Measurements from ENCODE around the gene UBXN10. TPM values are rescaled to one million over a fixed set of nuclear protein-coding genes. Genes with fewer than 3 reads are reported as not detected.

Gene UBXN10
- total RNA-seq, 1 donor, result not detected

DNA sequence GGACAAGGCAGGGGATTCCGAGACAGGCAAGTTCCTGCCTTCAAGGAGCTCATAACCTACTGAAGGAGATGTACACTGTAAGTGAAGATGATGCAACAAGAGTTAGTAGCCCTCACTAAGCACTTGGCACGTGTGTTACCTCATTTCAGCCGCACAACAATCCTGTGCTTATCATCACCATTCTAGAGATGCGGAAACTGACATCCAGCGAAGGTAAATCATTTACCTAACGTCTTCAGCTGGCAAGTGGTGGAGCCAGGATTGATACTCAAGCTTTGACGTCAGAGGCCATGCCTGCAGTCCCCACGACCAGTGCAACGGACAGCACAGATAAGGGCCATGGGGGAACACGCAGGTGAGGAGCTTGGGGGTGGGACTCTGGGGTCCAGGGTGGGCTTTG, 2.9 kb upstream of the UBXN10 start:
- TF ChIP-seq, protein P1, sequence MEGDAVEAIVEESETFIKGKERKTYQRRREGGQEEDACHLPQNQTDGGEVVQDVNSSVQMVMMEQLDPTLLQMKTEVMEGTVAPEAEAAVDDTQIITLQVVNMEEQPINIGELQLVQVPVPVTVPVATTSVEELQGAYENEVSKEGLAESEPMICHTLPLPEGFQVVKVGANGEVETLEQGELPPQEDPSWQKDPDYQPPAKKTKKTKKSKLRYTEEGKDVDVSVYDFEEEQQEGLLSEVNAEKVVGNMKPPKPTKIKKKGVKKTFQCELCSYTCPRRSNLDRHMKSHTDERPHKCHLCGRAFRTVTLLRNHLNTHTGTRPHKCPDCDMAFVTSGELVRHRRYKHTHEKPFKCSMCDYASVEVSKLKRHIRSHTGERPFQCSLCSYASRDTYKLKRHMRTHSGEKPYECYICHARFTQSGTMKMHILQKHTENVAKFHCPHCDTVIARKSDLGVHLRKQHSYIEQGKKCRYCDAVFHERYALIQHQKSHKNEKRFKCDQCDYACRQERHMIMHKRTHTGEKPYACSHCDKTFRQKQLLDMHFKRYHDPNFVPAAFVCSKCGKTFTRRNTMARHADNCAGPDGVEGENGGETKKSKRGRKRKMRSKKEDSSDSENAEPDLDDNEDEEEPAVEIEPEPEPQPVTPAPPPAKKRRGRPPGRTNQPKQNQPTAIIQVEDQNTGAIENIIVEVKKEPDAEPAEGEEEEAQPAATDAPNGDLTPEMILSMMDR (IDR thresholded peaks at IDR 0.05; ENCODE audit: insufficient read depth, low read depth, low read length), result no peak
- no peak for DNase-seq (ENCODE audit: low read depth)
- no peak overlapping the region for H3K4me3 ChIP-seq (ENCODE audit: low read depth, low read length)

DNA sequence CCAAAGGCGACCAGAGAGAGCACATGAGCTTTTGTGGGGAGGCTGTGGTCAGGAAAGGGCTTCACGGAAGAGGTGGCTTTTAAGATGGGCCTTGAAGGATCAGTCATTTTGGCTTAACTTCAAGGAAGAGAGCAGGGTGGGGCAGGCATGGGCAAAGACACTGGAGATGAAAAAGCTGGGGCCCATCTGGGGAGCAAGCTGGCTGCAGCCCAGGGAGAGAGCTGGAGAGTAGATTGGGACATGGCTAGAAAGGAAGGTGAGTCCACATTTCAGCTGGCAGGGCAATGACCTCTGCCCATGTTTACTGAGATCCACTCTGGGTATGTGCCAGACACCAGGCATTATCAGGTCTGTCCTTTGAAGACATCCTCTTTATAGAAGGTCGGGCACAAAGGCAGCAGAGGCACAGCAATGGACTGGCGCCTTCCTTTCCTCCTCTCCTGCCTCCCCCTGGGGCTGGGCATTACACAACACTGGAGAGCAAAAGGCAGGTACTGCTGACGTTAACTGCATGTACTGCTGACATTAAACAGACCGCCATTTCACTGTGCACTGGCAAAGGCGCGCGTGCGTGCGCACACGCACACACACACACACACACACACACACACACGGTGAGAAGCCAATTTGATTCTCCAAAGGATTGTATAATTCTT, 2.2 kb upstream of the UBXN10 start:
- TF ChIP-seq, protein P1 (IDR thresholded peaks at IDR 0.05; ENCODE audit: insufficient read depth, low read depth, low read length), result no peak
- no peak overlapping the region for H3K4me3 ChIP-seq (ENCODE audit: low read depth, low read length)
- no peak for DNase-seq (ENCODE audit: low read depth)

DNA sequence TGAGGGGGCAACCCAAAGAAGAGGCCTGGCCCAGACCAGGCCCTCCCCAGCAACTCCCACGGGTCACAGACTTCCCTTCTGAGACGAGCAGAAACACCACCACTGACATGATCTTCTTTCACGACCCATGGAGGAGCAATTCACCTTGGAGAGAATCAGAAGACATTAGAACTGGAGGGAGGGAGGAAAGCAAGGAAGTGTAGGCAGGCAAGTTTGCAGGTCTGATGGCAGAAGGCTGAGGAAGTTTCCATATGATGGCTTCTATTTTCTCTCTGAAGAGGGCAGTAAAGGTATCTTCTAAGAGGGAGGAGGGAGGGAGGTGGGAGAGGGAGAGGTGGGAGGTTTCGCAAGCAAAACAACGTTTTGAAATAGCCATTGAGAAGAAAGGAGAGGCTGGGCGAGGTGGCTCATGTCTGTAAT, 1.4 kb upstream of the UBXN10 start:
- DNase-seq (ENCODE audit: low read depth), result no peak
- TF ChIP-seq, protein P1 (IDR thresholded peaks at IDR 0.05; ENCODE audit: insufficient read depth, low read depth, low read length), result no peak

DNA sequence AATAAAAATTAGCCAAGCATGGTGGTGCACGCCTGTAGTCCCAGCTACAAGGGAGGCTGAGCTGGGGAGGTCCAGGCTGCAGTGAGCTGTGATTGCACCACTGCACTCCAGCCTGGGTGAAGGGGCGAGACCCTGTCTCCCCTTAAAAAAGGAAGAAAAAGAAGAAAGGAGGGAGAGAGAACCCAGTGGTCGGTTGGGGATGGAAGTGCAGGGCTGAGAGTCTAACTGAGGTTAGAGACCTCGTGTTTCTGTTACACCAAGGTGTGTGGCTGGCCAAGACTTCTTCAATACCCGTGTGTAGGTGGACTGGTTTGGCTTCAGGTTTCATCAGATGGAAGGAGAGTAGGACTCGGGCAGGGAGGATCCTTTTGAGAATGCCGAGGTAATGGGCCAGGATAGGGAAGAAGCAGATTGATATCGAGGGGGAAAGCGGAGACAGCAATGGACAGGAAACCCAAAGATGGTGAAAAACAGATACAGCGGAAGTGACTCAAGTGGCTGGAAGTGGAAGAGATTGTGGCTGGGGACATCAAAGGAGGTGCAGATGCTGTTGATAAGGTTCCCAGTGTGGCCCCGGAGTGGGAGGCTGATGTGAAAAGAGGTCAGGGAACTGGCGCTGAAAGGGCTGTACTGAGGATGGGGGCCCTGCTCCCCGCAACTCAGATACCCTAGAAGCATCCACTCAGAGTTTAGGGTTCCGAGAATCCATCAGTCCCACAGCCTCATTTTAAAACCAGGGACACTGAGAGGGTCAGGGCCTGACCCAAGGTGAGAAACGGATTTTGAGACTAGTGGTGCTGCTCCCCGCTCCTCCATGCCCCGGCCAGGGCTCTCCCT, 681 bp upstream of the UBXN10 start:
- no peak overlapping the region for H3K4me3 ChIP-seq (ENCODE audit: low read depth, low read length)
- TF ChIP-seq, protein P1 (IDR thresholded peaks at IDR 0.05; ENCODE audit: insufficient read depth, low read depth, low read length), result no peak
- DNase-seq (ENCODE audit: low read depth), result no peak

More for the DNA sequence above, 1.4 kb upstream of the UBXN10 start:
- no peak overlapping the region for H3K4me3 ChIP-seq (ENCODE audit: low read depth, low read length)

DNA sequence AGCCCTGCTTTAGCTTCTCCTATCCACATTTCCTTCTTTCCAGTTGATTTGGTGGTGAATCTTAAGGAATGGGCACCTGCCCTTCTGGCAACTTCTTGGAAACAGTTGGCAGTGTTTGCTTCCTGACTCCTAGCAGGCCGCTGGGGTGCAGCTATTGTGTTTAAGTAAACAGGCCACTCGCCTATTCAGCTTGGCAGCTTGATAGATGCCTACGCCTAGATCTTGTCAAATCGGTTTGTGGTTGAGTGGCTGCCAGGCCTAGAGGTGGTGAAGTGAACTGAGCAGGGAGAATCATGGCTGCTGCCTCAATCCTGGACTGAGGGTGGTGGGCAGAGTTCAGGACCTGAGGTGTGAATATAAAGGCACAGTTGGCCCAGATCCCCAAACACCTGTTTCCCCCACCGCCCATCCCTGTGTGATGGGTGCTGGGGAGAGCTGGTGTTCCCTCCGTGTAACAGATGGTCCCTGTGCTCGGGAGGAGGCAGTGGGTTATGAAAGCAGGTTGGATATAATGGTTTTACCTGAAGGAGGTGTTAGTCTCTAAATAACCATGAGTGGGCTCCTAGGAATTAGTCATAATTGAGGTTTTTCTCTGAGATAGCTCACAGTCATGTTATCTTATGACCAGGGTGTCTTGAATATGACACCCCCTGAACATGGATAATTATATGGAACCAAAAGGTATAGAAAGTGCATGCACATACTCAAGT, 1.4 kb downstream of the UBXN10 start:
- no peak for DNase-seq (ENCODE audit: low read depth)
- TF ChIP-seq, protein P1 (IDR thresholded peaks at IDR 0.05; ENCODE audit: insufficient read depth, low read depth, low read length), result no peak
- H3K4me3 ChIP-seq (ENCODE audit: low read depth, low read length), result no peak overlapping the region

DNA sequence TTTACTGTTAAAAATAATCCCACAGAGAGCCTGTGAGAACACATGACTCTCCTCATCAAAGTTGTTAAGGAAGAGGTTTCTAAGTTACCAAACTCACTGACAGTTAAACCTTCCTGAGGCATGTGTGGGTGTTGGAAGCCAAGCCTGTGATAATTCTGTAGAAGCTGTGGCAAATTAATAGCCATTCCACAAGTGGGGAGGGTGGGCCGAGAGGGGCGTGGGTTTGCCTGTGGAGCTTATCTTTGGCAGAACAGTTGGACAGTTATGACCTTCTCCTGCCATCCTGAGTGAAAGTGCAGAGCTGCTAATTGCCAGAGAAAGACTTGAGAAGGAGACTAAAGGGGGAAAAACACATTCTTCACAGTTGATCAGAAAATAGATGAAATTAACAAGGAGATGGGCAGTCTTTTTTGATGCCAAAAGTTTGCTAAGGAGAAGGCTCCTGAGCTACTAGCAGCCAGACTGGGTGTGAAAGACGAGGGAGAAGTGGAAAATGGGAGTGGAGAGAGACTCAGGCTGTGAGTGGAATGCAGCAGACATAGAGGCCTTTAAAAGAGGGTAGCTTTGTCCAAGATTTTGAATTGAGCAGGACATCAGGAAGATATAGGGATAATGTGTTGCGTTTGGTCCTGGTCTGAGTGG, 2.0 kb downstream of the UBXN10 start:
- H3K4me3 ChIP-seq (ENCODE audit: low read depth, low read length), result no peak overlapping the region
- no peak for DNase-seq (ENCODE audit: low read depth)
- TF ChIP-seq, protein P1 (IDR thresholded peaks at IDR 0.05; ENCODE audit: insufficient read depth, low read depth, low read length), result no peak

Data from fibroblast of villous mesenchyme (primary cell).